CD4-positive, alpha-beta T cell (primary cell): ENCODE measurements around the gene SPINK5. TPM values are rescaled to one million over a fixed set of nuclear protein-coding genes. Genes with fewer than 3 reads are reported as not detected.

ENCODE experiments used
- ATAC-seq: fragments of 200-7000 bp; cut with Tn5 transposase; one replicate; pipeline ENCODE4 v1.10.0; 2022; ENCODE audit warnings: mild to moderate bottlenecking; ENCODE audit not compliant: poor library complexity
- CTCF ChIA-PET: fragments of 350-600 bp; sonication (Branson Sonifier 250); formaldehyde crosslinking; loops from one replicate; lab custom pipeline; 2021; ENCODE audit warnings: antibody characterized with exemption, inconsistent platforms; lab: Charles Lee
- POLR2A ChIA-PET: fragments of 350-600 bp; sonication (Branson Sonifier 250); formaldehyde crosslinking; loops from one replicate; lab custom pipeline; 2021; ENCODE audit warnings: antibody characterized with exemption, inconsistent platforms; lab: Charles Lee
- DNase-seq, 14 experiments: peaks; one replicate each; pipeline ENCODE4 v3.0.0-alpha.2; 2013 to 2020; ENCODE audit warnings: mixed read lengths in 2 of 14
- H3K27ac ChIP-seq, 2 donors: one replicate each; pipeline versions ENCODE4 v1.5.1 to v1.7.0; 2013; ENCODE audit warnings: low read length in 2 of 2, low read depth in 1 of 2, mild to moderate bottlenecking in 1 of 2
- H3K27me3 ChIP-seq, 2 experiments: 1 replicate in 1 of 2; 2 replicates in 1 of 2; pipeline versions ENCODE4 v1.6.1 to v1.7.0; 2013; ENCODE audit warnings: low read length in 2 of 2, control low read depth in 1 of 2, mild to moderate bottlenecking in 1 of 2, moderate library complexity in 1 of 2; ENCODE audit not compliant: insufficient read depth in 2 of 2, control insufficient read depth in 1 of 2
- H3K36me3 ChIP-seq: one replicate; pipeline ENCODE4 v1.6.1; 2013; ENCODE audit warnings: low read length, control low read depth; ENCODE audit not compliant: insufficient read depth
- H3K4me1 ChIP-seq: one replicate; pipeline ENCODE4 v1.6.1; 2013; ENCODE audit warnings: low read length, control low read depth; ENCODE audit not compliant: insufficient read depth
- H3K4me3 ChIP-seq: one replicate; pipeline ENCODE4 v1.5.1; 2013; ENCODE audit warnings: mild to moderate bottlenecking, low read length, moderate library complexity
- H3K9me3 ChIP-seq, 2 experiments: 1 replicate in 1 of 2; 2 replicates in 1 of 2; pipeline versions ENCODE4 v1.6.1 to v1.7.0; 2013; ENCODE audit warnings: low read length in 2 of 2, mild to moderate bottlenecking in 2 of 2, control low read depth in 1 of 2, moderate library complexity in 1 of 2; ENCODE audit not compliant: control insufficient read depth in 1 of 2, insufficient read depth in 1 of 2
- H3K27ac Mint-ChIP-seq: one replicate; pipeline ENCODE4 v1.8.0; 2020; ENCODE audit warnings: mixed read lengths
- H3K27me3 Mint-ChIP-seq: one replicate; pipeline ENCODE4 v1.8.0; 2021; ENCODE audit warnings: mixed read lengths
- H3K36me3 Mint-ChIP-seq: one replicate; pipeline ENCODE4 v1.8.0; 2021; ENCODE audit warnings: low read depth, mixed read lengths
- H3K4me1 Mint-ChIP-seq: one replicate; pipeline ENCODE4 v1.8.0; 2021; ENCODE audit warnings: low read depth, mixed read lengths
- H3K4me3 Mint-ChIP-seq: one replicate; pipeline ENCODE4 v1.8.0; 2020; ENCODE audit warnings: mild to moderate bottlenecking, mixed read lengths
- H3K9me3 Mint-ChIP-seq: one replicate; pipeline ENCODE4 v1.8.0; 2020; ENCODE audit warnings: mixed read lengths
- intact Hi-C, 2 experiments: fragments of 100-400 bp; cut with DNase I in 1 of 2; cut with micrococcal nuclease in 1 of 2; formaldehyde crosslinking; loops; one replicate each; pipeline versions ENCODE4 v1.15.1 to v1.9.0; 2023 to 2025; cut with DNase I, micrococcal nuclease
- total RNA-seq, 174 experiments: library from RNA in 2 of 174; stranded (reverse) in 2 of 174; gene quantifications; one replicate each; pipeline ENCODE4 v1.2.3 and lab custom pipeline; 2021 to 2026
- TF ChIP-seq, protein P1 (sequence below): fragments of 200-600 bp; IDR thresholded peaks from one replicate; pipeline ENCODE4 v1.8.0; 2022; ENCODE audit warnings: antibody characterized with exemption, mild to moderate bottlenecking

Gene SPINK5
- total RNA-seq, 2 experiments from 2014 or later = not detected

DNA sequence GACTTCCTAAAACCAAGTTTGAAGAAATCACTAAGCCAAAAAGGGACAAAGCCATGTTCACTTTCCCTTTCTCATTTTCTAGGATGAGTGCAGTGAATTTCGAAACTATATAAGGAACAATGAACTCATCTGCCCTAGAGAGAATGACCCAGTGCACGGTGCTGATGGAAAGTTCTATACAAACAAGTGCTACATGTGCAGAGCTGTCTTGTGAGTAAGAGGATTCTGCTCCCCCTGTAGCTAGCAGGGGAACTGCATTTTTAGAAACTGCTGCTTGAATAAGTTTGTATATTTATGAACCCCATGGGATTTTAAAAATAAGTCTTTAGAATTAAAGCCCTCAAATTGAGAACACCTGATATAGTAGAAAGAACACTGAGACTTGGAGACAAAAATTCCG, 61.9 kb downstream of the SPINK5 start:
- Histone ChIP-seq H3K4me1 (no peaks in the 10 kb centered on the region), H3K27me3 (no peaks in the 10 kb centered on the region), H3K36me3 (no peaks in the 10 kb centered on the region), H3K9me3 (peaks cover 0 to 8% of the 10 kb centered on the region in 2 experiments), H3K4me3 (no peak overlapping the region), H3K27ac (no peak overlapping the region)
- H3K27me3 Mint-ChIP-seq = no peaks in the 10 kb centered on the region
- no peak overlapping the region for H3K4me3 Mint-ChIP-seq
- intact Hi-C loops = no loop called here
- no peak for DNase-seq
- TF ChIP-seq, protein P1, sequence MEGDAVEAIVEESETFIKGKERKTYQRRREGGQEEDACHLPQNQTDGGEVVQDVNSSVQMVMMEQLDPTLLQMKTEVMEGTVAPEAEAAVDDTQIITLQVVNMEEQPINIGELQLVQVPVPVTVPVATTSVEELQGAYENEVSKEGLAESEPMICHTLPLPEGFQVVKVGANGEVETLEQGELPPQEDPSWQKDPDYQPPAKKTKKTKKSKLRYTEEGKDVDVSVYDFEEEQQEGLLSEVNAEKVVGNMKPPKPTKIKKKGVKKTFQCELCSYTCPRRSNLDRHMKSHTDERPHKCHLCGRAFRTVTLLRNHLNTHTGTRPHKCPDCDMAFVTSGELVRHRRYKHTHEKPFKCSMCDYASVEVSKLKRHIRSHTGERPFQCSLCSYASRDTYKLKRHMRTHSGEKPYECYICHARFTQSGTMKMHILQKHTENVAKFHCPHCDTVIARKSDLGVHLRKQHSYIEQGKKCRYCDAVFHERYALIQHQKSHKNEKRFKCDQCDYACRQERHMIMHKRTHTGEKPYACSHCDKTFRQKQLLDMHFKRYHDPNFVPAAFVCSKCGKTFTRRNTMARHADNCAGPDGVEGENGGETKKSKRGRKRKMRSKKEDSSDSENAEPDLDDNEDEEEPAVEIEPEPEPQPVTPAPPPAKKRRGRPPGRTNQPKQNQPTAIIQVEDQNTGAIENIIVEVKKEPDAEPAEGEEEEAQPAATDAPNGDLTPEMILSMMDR = no peak
- ChIA-PET CTCF (no interaction called here), POLR2A (no interaction called here)
- H3K9me3 Mint-ChIP-seq = no peaks in the 10 kb centered on the region
- no peaks in the 10 kb centered on the region for H3K4me1 Mint-ChIP-seq
- no peak overlapping the region for H3K27ac Mint-ChIP-seq
- no peak for ATAC-seq
- no peaks in the 10 kb centered on the region for H3K36me3 Mint-ChIP-seq

DNA sequence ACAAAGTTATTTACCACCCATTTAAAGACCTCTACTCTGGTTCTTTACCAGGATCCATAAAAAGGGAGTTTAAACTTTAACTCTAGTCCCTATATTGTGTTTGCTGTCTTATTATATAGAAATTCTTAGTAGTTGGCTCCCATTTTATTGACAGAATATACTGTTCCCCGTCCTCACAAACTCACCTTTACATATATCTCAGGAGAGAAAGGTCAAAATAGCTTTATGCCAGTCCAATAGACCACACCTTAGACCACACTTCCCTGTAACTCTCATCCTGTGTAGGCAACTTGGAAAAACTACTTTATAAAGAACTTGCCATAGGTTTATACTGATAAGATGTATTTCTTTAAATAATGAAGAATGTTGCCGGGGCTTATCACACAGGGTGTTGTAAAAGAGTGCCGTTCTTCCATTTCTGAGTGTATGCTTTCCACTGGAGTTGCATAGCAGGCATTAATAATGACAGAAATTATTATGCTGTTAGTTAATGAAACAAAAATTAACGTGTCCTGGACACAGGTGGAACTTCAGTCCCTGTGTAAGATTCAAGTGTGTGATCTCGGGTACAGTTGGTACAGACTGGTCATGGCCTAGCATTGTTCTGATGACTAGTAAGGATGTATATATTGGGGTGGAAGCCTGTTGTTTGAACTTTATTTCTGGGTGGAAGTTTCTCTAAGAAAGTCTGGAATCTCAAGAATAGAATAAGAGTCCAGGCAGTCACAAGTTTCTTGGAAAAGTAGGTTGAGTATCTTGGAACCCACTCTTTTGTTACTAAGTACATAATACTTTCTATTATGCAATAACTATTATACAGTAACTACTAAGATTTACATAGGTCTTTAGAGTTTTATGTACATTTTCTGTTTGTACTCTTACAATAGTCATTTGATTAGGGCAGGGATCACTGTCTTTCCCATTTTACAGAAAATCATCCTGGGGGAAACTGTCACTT, 71.6 kb downstream of the SPINK5 start:
- H3K4me3 ChIP-seq = no peak overlapping the region
- peaks cover 21% of the 10 kb centered on the region for H3K27me3 Mint-ChIP-seq
- POLR2A ChIA-PET = no interaction called here
- no peak for ATAC-seq
- H3K36me3 ChIP-seq = no peaks in the 10 kb centered on the region
- H3K4me1 ChIP-seq = no peaks in the 10 kb centered on the region
- no peak overlapping the region for H3K27ac ChIP-seq
- intact Hi-C loops = no loop called here
- H3K4me3 Mint-ChIP-seq = no peak overlapping the region
- CTCF ChIA-PET = interaction anchor here (0.8 kb wide), 1 partner anchor 10 kb away, joined by 3 read pairs; no protein-coding TSS in a partner anchor
- H3K4me1 Mint-ChIP-seq = no peaks in the 10 kb centered on the region
- no peaks in the 10 kb centered on the region for H3K9me3 ChIP-seq
- H3K27me3 ChIP-seq = no peaks in the 10 kb centered on the region
- no peaks in the 10 kb centered on the region for H3K9me3 Mint-ChIP-seq
- H3K27ac Mint-ChIP-seq = no peak overlapping the region
- DNase-seq = no peak
- TF ChIP-seq, protein P1 = no peak
- H3K36me3 Mint-ChIP-seq = no peaks in the 10 kb centered on the region

DNA sequence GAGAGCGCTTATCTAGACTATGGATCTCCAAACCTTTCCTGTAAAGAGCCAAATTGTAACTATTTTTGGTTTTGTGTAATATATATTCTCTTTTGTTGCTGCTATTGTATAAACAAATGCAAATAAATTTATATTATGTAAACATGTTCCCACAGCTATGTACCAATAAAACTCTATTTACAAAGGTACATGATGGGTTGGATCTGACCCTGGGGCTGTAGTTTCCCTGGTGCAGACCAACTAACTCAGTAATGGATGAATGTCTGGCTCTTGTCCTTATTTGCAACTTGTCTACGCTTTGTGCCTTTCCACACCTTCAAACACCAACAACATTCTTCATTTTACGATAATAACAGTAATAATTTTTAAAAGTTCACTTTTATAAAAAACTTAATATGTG, 77.1 kb downstream of the SPINK5 start:
- Histone ChIP-seq H3K4me3 (no peak overlapping the region), H3K27me3 (no peaks in the 10 kb centered on the region), H3K36me3 (no peaks in the 10 kb centered on the region), H3K27ac (no peak overlapping the region), H3K4me1 (no peaks in the 10 kb centered on the region), H3K9me3 (no peaks in the 10 kb centered on the region)
- no peaks in the 10 kb centered on the region for H3K4me1 Mint-ChIP-seq
- ATAC-seq (no peak), DNase-seq (no peak)
- intact Hi-C loops = no loop called here
- CTCF ChIA-PET = no interaction called here
- POLR2A ChIA-PET = no interaction called here
- no peak overlapping the region for H3K27ac Mint-ChIP-seq
- no peaks in the 10 kb centered on the region for H3K9me3 Mint-ChIP-seq
- peaks cover 15% of the 10 kb centered on the region for H3K27me3 Mint-ChIP-seq
- H3K36me3 Mint-ChIP-seq = no peaks in the 10 kb centered on the region
- TF ChIP-seq, protein P1 = no peak
- H3K4me3 Mint-ChIP-seq = no peak overlapping the region
